ENCODE measurements around the gene SDHAF1.
"Not testable (repeated sequence)": the region's sequence is repeated elsewhere in the genome, so short reads cannot be mapped to it uniquely, and the experiment has no call there.

SDHAF1 gene

GRCh38 chr19:35995048-35995993 is at the start of gene SDHAF1:
Gene SDHAF1 (plus strand): TSS chr19:35995188. CDS start chr19:35995275, 87 bp downstream.
- in situ Hi-C loops (cut with MboI; ENCODE audit: low sequenced_read_pairs) = no loop called here

GRCh38 chr19:35946203-35946602 is 48.8 kb upstream of the SDHAF1 start:
- in situ Hi-C loops (cut with MboI; ENCODE audit: low sequenced_read_pairs) = no loop called here

GRCh38 chr19:35949131-35949530 is 45.9 kb upstream of the SDHAF1 start:
- in situ Hi-C loops (cut with MboI; ENCODE audit: low sequenced_read_pairs) = no loop called here

- in situ Hi-C loops (cut with MboI; ENCODE audit: low sequenced_read_pairs) = no loop called here
Observed at GRCh38 chr19:35955881-35956634, 38.9 kb upstream of the SDHAF1 start.

- in situ Hi-C loops (cut with MboI; ENCODE audit: low sequenced_read_pairs) = not testable (repeated sequence)
Observed at GRCh38 chr19:35957411-35957810, 37.6 kb upstream of the SDHAF1 start.

- in situ Hi-C loops (cut with MboI; ENCODE audit: low sequenced_read_pairs) = no loop called here
Observed at GRCh38 chr19:35958660-35959039, 36.3 kb upstream of the SDHAF1 start.

GRCh38 chr19:35959040-35959967 is 35.7 kb upstream of the SDHAF1 start:
- in situ Hi-C loops (cut with MboI; ENCODE audit: low sequenced_read_pairs) = no loop called here

GRCh38 chr19:35959968-35960320 is 35.0 kb upstream of the SDHAF1 start:
- in situ Hi-C loops (cut with MboI; ENCODE audit: low sequenced_read_pairs) = no loop called here

- in situ Hi-C loops (cut with MboI; ENCODE audit: low sequenced_read_pairs) = no loop called here
Observed at GRCh38 chr19:35960432-35960972, 34.5 kb upstream of the SDHAF1 start.

GRCh38 chr19:35963514-35963913 is 31.5 kb upstream of the SDHAF1 start:
- in situ Hi-C loops (cut with MboI; ENCODE audit: low sequenced_read_pairs) = no loop called here

- in situ Hi-C loops (cut with MboI; ENCODE audit: low sequenced_read_pairs) = no loop called here
Observed at GRCh38 chr19:35966771-35967170, 28.2 kb upstream of the SDHAF1 start.

GRCh38 chr19:35973487-35973886 is 21.5 kb upstream of the SDHAF1 start:
- in situ Hi-C loops (cut with MboI; ENCODE audit: low sequenced_read_pairs) = no loop called here

- in situ Hi-C loops (cut with MboI; ENCODE audit: low sequenced_read_pairs) = no loop called here
Observed at GRCh38 chr19:35975608-35976214, 19.3 kb upstream of the SDHAF1 start.

- in situ Hi-C loops (cut with MboI; ENCODE audit: low sequenced_read_pairs) = no loop called here
Observed at GRCh38 chr19:35977446-35978222, 17.4 kb upstream of the SDHAF1 start.

GRCh38 chr19:35978271-35978670 is 16.7 kb upstream of the SDHAF1 start:
- in situ Hi-C loops (cut with MboI; ENCODE audit: low sequenced_read_pairs) = no loop called here

GRCh38 chr19:35978832-35979365 is 16.1 kb upstream of the SDHAF1 start:
- in situ Hi-C loops (cut with MboI; ENCODE audit: low sequenced_read_pairs) = no loop called here

GRCh38 chr19:35980997-35981396 is 14.0 kb upstream of the SDHAF1 start:
- in situ Hi-C loops (cut with MboI; ENCODE audit: low sequenced_read_pairs) = not testable (repeated sequence)

- in situ Hi-C loops (cut with MboI; ENCODE audit: low sequenced_read_pairs) = no loop called here
Observed at GRCh38 chr19:35983177-35983576, 11.8 kb upstream of the SDHAF1 start.

GRCh38 chr19:35986111-35986510 is 8.9 kb upstream of the SDHAF1 start:
- in situ Hi-C loops (cut with MboI; ENCODE audit: low sequenced_read_pairs) = no loop called here

Data from HL-60/S4 (cell line).